Cardiac septum (tissue), 1 donor: ENCODE data around the gene ISCA2. TPM values are rescaled to one million over a fixed set of nuclear protein-coding genes. Genes with fewer than 3 reads are reported as not detected.
"Not testable (repeated sequence)": the region's sequence is repeated elsewhere in the genome, so short reads cannot be mapped to it uniquely, and the experiment has no call there.

Source experiments
- DNase-seq: peaks from one replicate; pipeline ENCODE4 v3.0.0-alpha.2; 2020; ENCODE audit warnings: low spot score
- intact Hi-C: fragments of 100-400 bp; cut with DNase I; formaldehyde crosslinking; loops from one replicate; pipeline ENCODE4 v1.14.0; 2022
- long read RNA-seq: library from polyadenylated mRNA; unstranded; transcript quantifications from one replicate; pipeline ENCODE4 v2.0.0, GENCODE V29; 2021
- total RNA-seq: library from RNA; stranded (reverse); fragmentation: NEBNext Ultra II Directional; extraction: Animal tissue kit (Norgen Biotek cat#: 25700); gene quantifications from one replicate; pipeline ENCODE4 v1.2.1, GENCODE V29; 2021
- donor health status: DM: no; HTN: no; CAD: no.

Gene ISCA2
- total RNA-seq, result 40.5 TPM
- long read RNA-seq, transcript ISCA2-204 (4 exons, 2,626 nt), result major isoform, 69 of 84 reads
- long read RNA-seq, partial matches to known transcripts, result 3 of 84 reads
- long read RNA-seq, other reads (novel, unspliced or antisense), result 10 of 84 reads

DNA sequence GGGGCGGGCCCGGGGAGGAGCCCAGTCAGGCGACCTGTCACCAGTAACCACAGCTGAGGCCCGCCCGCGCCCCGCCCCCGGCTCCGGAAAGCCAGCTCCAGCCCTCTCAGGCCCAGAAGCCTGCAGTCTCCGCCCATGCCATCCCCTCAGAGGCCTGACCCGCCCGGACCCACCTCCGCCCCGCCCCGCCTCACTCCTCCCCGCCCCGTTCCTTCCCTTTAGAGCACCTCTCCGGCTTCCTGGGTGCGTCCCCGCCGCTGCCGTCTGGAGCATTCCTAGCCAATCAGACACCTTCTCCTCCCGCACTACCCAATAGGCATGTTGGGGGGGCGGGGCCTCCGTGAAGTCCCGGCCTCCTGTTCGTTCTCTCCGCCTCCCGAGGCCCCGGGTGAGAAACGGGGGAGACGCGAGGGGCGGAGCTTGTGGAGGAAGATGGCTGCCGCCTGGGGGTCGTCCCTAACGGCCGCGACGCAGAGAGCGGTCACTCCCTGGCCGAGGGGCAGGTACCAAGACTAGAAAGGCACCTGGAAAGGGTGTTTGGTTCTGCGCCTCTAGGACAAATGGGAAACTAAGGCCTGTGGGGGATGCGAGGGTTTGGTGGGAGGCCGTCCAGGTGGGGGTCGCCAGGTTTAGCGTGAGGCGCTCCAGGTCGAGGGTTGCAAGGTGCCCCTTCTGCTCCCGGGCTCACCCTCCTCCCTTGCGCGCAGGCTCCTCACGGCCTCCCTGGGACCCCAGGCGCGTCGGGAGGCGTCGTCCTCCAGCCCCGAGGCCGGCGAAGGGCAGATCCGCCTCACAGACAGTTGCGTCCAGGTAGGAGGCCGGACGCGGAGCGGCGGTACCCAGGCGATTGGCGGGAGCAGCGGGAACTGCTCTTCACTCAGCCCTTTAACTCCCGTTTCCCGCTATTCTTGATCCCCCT, at the start of gene ISCA2:
TSS of gene ISCA2 (plus strand) at position 423 of the 919 bp plus-strand sequence. CDS start at position 433, 10 bp downstream.
- DNase-seq, result peak; percentile 100

GRCh38 chr14:74444866-74445265, 48.7 kb upstream of the ISCA2 start:
- no peak for DNase-seq
- intact Hi-C loops, result no loop called here

More for the DNA sequence above, at the start of gene ISCA2:
- intact Hi-C loops, result no loop called here

DNA sequence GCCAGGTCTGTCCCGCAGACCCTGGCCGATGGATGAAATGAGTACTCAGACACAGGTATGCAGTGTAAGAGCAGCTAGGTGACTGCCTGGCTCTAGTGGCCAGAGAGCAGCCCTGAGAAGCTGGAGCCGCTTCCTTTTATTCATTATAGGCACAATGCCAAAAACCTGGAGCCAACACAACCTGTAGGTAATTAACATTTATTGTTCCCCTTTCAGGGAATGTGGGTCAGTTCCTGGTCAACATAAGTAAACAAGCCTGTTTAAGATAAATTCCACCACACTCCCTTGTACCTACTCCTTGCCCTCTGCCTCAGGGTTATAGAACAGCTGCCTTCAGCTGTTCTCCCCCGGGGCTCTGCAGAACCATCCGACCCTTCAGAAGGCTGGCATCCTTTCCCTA, 39.2 kb upstream of the ISCA2 start:
- DNase-seq, intact Hi-C loops: not testable (repeated sequence)

DNA sequence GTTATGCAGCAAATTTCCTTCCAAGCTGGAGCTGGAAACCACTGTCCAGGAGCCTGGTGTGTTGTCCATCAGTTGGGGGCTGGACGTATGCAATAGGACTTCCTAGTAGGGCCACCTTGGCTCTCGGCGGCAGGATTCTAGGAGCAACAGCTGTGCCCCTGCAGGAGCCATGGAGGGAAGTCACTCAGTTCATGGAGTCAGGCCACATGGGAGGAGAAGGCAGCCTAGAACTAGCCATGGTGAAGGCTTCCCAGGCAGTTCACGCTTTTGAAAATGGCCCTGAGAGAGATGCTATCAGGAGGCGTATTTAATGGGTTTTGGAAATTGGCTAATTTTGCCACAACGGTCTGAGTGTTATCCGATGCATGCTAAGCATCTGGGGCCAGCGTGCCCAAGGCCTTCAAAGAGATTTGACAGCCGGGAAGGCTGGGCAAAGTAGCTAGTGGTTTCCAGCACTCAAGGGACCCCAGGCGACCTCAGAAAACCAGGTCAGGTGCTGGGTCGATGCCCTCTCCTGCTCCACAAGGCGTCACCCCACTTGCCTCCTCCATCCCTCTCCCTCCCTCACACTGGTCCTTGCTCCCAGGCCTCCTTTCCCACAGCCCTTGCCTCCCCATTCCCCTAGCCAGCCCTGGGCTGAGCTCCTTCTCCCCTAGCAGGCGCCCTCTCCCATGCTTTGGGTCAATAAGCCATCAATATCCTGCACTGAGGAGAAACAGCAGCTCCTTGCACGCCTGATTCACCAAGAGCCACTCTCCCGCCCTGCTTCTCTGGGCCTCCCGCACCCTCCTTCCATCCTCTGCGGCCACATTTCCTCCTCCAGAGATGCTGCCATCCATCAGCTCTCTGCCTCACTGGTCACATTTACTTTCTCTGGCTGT, 36.6 kb upstream of the ISCA2 start:
- intact Hi-C loops, result no loop called here
- DNase-seq, result no peak

DNA sequence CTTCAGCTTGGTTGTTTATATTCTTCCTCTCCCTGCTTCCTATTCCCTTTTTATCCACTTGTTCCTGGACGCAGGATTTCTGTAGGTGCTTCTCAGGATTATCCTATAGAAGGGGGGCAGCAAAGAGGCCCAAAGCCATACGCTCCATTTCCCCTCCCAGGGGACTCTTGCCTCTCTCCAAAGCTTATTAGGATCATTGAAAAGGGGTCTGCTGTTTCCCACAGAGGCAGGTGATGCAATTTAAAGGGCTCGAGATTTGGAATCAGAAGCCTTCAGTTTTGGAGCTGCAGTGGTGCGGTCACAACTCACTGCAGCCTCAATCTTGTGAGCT, 36.0 kb upstream of the ISCA2 start:
- DNase-seq, result no peak
- intact Hi-C loops, result no loop called here

DNA sequence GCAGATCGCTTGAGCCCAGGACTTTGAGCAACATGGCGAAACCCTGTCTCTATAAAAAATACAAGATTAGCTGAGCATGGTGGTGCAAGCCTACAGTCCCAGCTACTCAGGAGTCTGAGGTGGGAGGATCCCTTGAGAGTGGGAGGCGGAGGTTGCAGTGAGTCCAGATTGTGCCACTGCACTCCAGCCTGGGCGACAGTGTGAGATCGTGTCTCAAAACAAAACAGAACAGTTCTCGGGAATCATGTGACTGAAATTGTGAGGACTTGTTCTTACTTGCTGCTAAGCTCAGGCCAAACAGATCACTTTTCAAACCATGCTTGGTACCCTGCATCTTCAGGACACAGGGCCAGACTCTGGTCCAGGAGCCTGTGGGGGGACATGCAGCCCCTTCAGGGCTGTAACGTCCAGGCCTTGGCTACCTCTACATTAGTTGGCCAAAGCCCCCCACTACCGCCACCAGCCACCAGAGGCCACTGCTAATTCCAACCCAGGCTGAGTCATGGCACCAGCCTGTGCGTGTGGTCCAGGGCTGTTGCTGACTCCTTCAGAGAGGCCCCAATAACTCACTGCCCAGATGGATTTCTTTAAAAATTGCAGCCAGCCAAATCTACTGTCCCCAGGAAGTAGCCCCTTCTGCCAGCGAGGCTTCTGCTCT, 34.1 kb upstream of the ISCA2 start:
- intact Hi-C loops, result no loop called here
- DNase-seq, result no peak

DNA sequence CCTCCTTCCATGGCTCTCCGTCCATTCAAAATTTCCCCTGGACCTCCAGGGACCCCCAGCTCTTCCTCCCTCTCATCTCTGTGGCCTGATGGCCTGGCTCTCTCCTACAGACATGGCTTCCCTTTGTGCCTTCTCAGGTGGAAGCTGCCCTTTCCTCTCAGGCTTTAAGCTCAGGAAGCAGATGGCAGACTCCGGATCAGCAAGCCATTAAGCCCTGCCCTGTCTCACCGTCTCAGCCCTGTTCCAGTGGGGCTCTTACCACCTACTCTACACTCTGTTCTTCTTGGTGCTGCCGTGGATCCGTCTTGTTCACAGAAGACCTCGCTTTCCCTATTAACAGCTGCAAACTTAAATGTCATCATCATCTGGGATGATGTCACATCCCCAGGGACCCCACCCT, 33.6 kb upstream of the ISCA2 start:
- intact Hi-C loops, result no loop called here
- DNase-seq, result no peak

DNA sequence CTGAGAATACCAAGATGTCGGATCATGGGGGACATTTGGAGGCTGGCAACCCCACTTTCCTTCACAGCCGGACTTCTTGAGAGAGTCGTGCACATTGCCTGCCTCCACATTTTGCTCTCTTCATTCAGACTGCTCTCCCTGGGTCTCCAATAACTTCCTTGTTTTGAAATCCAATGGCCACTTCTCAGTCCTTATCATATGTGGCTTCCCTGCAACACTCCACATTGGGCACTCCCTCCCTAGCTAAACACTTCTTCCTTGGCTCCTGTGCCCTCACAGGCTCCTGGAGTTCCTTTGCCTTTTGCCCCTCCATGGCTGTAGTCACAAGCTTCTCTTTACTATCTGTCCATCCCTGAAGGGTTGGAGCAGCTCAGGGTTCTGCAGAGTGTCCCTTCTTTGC, 30.6 kb upstream of the ISCA2 start:
- intact Hi-C loops, result no loop called here
- no peak for DNase-seq

GRCh38 chr14:74463697-74464096, 29.9 kb upstream of the ISCA2 start:
- DNase-seq, result no peak
- intact Hi-C loops, result no loop called here

GRCh38 chr14:74464785-74465184, 28.8 kb upstream of the ISCA2 start:
- intact Hi-C loops, result no loop called here
- no peak for DNase-seq

DNA sequence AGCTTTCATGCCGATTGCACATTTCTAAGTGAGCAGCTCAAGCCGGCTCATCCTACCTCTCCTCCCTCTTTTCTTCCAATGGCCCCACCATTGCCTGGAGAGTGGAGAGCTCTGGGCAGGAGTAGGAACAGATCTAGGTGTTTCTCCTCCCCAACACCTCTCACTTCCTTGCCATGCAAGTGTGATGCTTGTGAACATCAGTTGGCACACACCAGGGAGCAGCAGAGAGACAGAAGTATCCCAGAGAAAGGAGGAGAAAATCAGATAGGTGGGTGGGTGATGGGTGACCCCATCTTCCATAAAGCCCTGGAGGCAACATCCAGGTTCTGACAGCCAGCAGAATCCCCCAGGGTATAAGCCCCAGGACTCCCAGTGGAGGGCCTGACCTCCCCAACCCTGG, 28.2 kb upstream of the ISCA2 start:
- no peak for DNase-seq
- intact Hi-C loops, result no loop called here

DNA sequence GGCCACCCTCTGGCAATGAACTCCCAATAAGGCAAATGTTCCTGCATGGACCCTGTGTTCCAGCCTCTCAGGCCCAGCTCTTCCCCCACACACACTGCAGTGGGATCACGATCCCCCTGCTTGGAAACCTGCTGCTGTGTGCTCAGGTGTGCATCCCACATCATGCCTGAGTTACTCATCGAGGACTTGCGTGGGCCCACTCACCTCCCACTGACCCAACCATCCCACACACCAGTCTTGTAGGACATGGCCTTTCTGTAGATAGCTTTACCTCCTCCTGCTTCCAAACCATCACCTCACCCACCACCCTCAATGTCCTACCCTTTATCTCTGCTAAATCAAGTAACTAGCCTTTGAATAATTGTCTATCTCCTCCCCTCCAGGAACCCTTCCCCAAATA, 25.1 kb upstream of the ISCA2 start:
- intact Hi-C loops, result no loop called here
- DNase-seq, result no peak

GRCh38 chr14:74469548-74470518, 23.7 kb upstream of the ISCA2 start:
- no peak for DNase-seq
- intact Hi-C loops, result no loop called here

DNA sequence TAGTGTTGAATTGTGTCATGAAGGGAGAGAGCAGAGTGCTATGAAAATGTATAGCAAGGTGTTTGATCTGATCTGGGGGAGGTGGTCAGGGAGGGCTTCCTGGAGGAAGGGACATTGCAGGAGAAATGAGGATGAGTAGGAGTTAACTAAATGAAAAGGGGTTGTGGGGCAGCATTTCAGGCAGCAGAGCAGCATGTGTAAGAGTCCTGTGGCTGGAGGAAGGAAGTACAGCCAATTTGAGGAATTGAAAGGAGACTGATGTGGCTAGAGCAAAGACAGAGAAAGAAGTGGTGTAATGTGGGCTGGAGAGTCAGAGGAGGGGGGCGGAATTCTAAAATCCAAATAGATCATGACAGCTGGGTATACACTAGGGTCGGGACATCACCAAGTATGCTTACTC, 21.0 kb upstream of the ISCA2 start:
- DNase-seq, result no peak
- intact Hi-C loops, result no loop called here

DNA sequence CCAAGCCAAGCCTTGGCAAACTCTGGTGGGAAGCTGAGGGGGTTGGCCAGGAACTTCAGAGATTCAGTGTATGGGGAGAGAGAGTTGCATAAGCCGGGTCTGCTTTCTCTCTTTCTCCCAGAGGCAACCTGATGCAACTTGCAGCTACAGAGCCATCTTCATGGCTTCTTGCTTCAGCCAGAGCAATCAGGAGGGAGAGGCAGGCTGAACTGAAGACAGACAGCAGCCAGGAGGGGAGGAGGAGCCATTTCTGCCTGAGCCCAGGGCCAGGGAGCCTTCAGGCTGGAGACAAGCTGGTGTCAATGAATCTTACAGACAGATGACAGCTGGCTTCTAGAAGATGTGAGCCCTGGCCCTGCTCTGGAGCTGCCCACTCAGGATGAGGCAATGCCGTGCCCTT, 19.2 kb upstream of the ISCA2 start:
- no peak for DNase-seq
- intact Hi-C loops, result no loop called here

DNA sequence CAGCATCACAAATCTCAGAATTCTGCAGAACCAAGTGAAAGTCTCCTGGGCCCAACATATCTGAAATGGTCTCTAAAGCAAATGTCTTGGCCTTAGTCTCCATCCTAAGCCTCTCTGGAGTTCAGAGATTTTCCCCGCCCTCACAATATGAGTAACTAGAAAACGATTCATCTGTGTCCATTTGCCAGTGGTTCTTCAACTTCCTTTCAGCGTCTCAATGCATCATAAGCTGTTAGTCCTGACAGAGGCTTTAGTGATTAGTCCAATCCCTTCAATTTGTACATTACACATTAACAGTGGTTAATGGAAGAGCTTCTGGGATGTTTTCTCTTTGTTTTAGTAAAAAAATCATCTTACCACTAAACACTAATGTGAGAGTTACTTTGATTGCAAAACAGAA, 17.9 kb upstream of the ISCA2 start:
- intact Hi-C loops, result no loop called here
- no peak for DNase-seq

DNA sequence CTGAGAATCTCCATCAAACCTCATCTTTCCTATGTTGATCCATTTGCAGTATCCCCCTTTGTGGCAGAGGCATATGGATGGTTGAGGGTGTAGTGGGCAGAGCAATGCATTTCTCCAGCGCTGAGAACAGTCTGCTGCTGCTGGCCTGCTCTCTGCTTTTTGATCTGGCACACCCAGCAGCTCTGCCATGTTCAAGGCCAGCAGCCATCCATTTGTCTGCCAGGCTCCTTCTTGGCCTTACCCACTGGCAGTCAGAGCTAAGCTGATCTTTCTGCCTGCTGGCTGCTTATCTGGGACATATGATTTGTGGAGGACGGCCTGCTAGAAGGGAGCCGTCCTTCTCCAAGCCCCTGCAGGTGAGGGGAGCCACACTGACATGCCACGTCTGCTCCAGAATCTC, 17.5 kb upstream of the ISCA2 start:
- intact Hi-C loops, result no loop called here
- no peak for DNase-seq

DNA sequence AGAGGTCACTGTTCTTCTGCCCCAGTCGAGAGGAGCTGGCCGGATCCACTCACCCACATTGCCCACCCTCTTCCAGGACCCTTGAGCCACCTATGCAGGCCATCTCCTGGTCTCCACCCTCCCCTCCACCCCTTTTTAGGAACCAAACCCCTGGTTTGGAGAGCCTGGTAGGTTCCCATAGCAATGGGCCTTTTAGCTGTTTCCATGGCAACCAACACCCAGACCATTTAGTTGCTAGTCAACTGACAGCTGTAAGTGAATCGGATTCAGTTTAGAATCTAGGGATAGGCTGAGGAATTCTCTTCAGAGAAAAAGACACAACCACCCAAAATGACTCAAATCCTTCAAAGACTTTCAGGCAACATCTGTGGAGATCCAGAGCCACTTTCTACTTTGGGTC, 17.0 kb upstream of the ISCA2 start:
- intact Hi-C loops, result no loop called here
- no peak for DNase-seq
